Esophagus muscularis mucosa (tissue), 4 donors: Measurements from ENCODE around the gene CASP14. TPM values are rescaled to one million over a fixed set of nuclear protein-coding genes. Genes with fewer than 3 reads are reported as not detected.
"Not testable (repeated sequence)": the region's sequence is repeated elsewhere in the genome, so short reads cannot be mapped to it uniquely, and the experiment has no call there.

ENCODE experiments used
- DNase-seq: peaks from one replicate; pipeline ENCODE4 v3.0.0-alpha.2; 2017; ENCODE audit errors: extremely low spot score
- H3K27ac ChIP-seq, 4 donors: fragments of 200-600 bp; sonication (generic); replicated peaks in 1 of 4; 1 replicate in 3 of 4; 2 replicates in 1 of 4; pipeline ENCODE4 v1.5.1; 2016 to 2019; ENCODE audit warnings: mild to moderate bottlenecking in 1 of 4
- H3K27me3 ChIP-seq, 4 donors: fragments of 200-600 bp; sonication (generic); one replicate each; pipeline versions ENCODE4 v1.5.1 to v1.6.0; 2016 to 2019
- H3K36me3 ChIP-seq, 4 donors: fragments of 200-600 bp; sonication (generic); one replicate each; pipeline ENCODE4 v1.5.1; 2016 to 2019
- H3K4me1 ChIP-seq, 4 donors: fragments of 200-600 bp; sonication (generic); one replicate each; pipeline ENCODE4 v1.5.1; 2016 to 2019
- H3K4me3 ChIP-seq, 4 donors: fragments of 200-600 bp; sonication (generic); 1 replicate in 2 of 4; 2 replicates in 2 of 4; pipeline ENCODE4 v1.5.1; 2016 to 2019; ENCODE audit warnings: mild to moderate bottlenecking in 4 of 4, moderate library complexity in 1 of 4
- H3K9me3 ChIP-seq, 4 donors: fragments of 200-600 bp; sonication (generic); 1 replicate in 3 of 4; 2 replicates in 1 of 4; pipeline ENCODE4 v1.5.1; 2016 to 2019
- CTCF ChIP-seq, 3 experiments: fragments of 200-600 bp in 2 of 3; fragments of 450-650 bp in 1 of 3; sonication (generic) in 2 of 3; IDR thresholded peaks; one replicate each; pipeline ENCODE4 v1.5.1; 2017 to 2019; ENCODE audit warnings: antibody characterized with exemption in 3 of 3, mild to moderate bottlenecking in 2 of 3, moderate library complexity in 1 of 3
- EP300 ChIP-seq: sonication (generic); formaldehyde crosslinking; IDR thresholded peaks from one replicate; pipeline ENCODE4 v1.6.1; 2017; ENCODE audit warnings: antibody characterized with exemption
- POLR2A ChIP-seq: fragments of 450-650 bp; IDR thresholded peaks from one replicate; pipeline ENCODE4 v1.6.1; 2017; ENCODE audit warnings: antibody characterized with exemption, moderate library complexity, mild to moderate bottlenecking, low read depth
- POLR2AphosphoS5 ChIP-seq, 2 donors: sonication (generic); formaldehyde crosslinking; IDR thresholded peaks; one replicate each; pipeline ENCODE4 v1.6.1; 2017; ENCODE audit warnings: antibody characterized with exemption in 2 of 2
- WGBS: methylation state at CpG from one replicate; pipeline ENCODE4 v1.1.5; 2018; 5-methylcytosine and 5-hydroxymethylcytosine counted together
- intact Hi-C: fragments of 100-400 bp; cut with DNase I; formaldehyde crosslinking; loops from one replicate; pipeline ENCODE4 v1.15.1; 2023
- total RNA-seq, 4 donors: library from RNA; depleted of rRNA; stranded (reverse); fragments of >200 nt; gene quantifications; one replicate each; pipeline versions ENCODE4 v1.1.0 to v1.2.1, GENCODE V29; 2016

CASP14 gene
- total RNA-seq, 4 donors from 2014 or later, result not detected

- no peak for TF ChIP-seq EP300
- TF ChIP-seq POLR2A, result no peak
- TF ChIP-seq POLR2AphosphoS5 (IDR thresholded peaks at IDR 0.05), result no peak
- TF ChIP-seq CTCF (IDR thresholded peaks at IDR 0.05), result no peak
- Histone ChIP-seq H3K4me1 (no peaks in the 10 kb centered on the region), H3K27me3 (peaks cover 0 to 48% (median 0%) of the 10 kb centered on the region in 4 donors), H3K36me3 (no peaks in the 10 kb centered on the region), H3K27ac (no peak overlapping the region), H3K9me3 (peaks cover 0 to 4% (median 0%) of the 10 kb centered on the region in 4 donors), H3K4me3 (no peak overlapping the region)
- 79% methylated on average over 2 of the region's 2 CpGs for WGBS
- no peak for DNase-seq
- intact Hi-C loops, result no loop called here
Measured at GRCh38 chr19:15050639-15051038, 1.4 kb downstream of the CASP14 start.

GRCh38 chr19:15062036-15062435 is 12.8 kb downstream of the CASP14 start:
- no peak overlapping the region for H3K4me3 ChIP-seq
- TF ChIP-seq EP300 (no peak), POLR2AphosphoS5 (IDR thresholded peaks at IDR 0.05) (no peak), POLR2A (no peak), CTCF (IDR thresholded peaks at IDR 0.05) (no peak)
- intact Hi-C loops, result no loop called here
- WGBS, result 77% methylated on average over 12 of the region's 12 CpGs
- H3K36me3 ChIP-seq, result no peaks in the 10 kb centered on the region
- DNase-seq, result no peak
- peaks cover 0 to 48% (median 2%) of the 10 kb centered on the region in 4 donors for H3K27me3 ChIP-seq
- no peak overlapping the region for H3K27ac ChIP-seq
- H3K9me3 ChIP-seq, result no peaks in the 10 kb centered on the region
- no peaks in the 10 kb centered on the region for H3K4me1 ChIP-seq

- intact Hi-C loops, DNase-seq, H3K4me1 ChIP-seq, H3K27ac ChIP-seq, H3K9me3 ChIP-seq, H3K4me3 ChIP-seq, H3K36me3 ChIP-seq: not testable (repeated sequence)
- WGBS, result 80% methylated on average over 4 of the region's 4 CpGs
- peaks cover 0 to 20% (median 0%) of the 10 kb centered on the region in 4 donors for H3K27me3 ChIP-seq
Measured at GRCh38 chr19:15070386-15070785, 21.1 kb downstream of the CASP14 start.

GRCh38 chr19:15072930-15073647 is 23.8 kb downstream of the CASP14 start:
- no peak for DNase-seq
- WGBS, result 70% methylated on average over 23 of the region's 23 CpGs

GRCh38 chr19:15074371-15074770 is 25.1 kb downstream of the CASP14 start:
- no peak overlapping the region for H3K27ac ChIP-seq
- H3K9me3 ChIP-seq, result no peaks in the 10 kb centered on the region
- TF ChIP-seq EP300, result no peak
- TF ChIP-seq POLR2A, result no peak
- no peak for TF ChIP-seq POLR2AphosphoS5 (IDR thresholded peaks at IDR 0.05)
- no peak for TF ChIP-seq CTCF (IDR thresholded peaks at IDR 0.05)
- H3K4me1 ChIP-seq, result no peaks in the 10 kb centered on the region
- 62% methylated on average over 2 of the region's 2 CpGs for WGBS
- H3K36me3 ChIP-seq, result no peaks in the 10 kb centered on the region
- no peak for DNase-seq
- H3K27me3 ChIP-seq, result peaks cover 0 to 19% (median 0%) of the 10 kb centered on the region in 4 donors
- H3K4me3 ChIP-seq, result no peak overlapping the region
- intact Hi-C loops, result no loop called here

More at GRCh38 chr19:15072930-15073647, 23.8 kb downstream of the CASP14 start:
- Histone ChIP-seq H3K36me3 (no peaks in the 10 kb centered on the region), H3K9me3 (no peaks in the 10 kb centered on the region), H3K4me1 (no peaks in the 10 kb centered on the region), H3K4me3 (no peak overlapping the region), H3K27me3 (peaks cover 0 to 15% (median 0%) of the 10 kb centered on the region in 4 donors), H3K27ac (no peak overlapping the region)
- TF ChIP-seq CTCF (IDR thresholded peaks at IDR 0.05) (no peak), POLR2AphosphoS5 (IDR thresholded peaks at IDR 0.05) (no peak), POLR2A (no peak), EP300 (no peak)
- intact Hi-C loops, result no loop called here
